Astrocyte (in vitro differentiated cells and primary cell): ENCODE data around the gene DIRAS3.

Source experiments
- CTCF ChIP-seq: IDR thresholded peaks from 2 replicates; pipeline ENCODE4 v1.5.1; 2011; ENCODE audit warnings: low read depth, mild to moderate bottlenecking, inconsistent platforms, low read length, moderate library complexity; ENCODE audit not compliant: insufficient read depth
- EZH2 ChIP-seq: IDR thresholded peaks from 2 replicates; pipeline ENCODE4 v1.6.1; 2012; ENCODE audit warnings: mild to moderate bottlenecking, low read length, inconsistent platforms; ENCODE audit not compliant: insufficient read depth

DNA sequence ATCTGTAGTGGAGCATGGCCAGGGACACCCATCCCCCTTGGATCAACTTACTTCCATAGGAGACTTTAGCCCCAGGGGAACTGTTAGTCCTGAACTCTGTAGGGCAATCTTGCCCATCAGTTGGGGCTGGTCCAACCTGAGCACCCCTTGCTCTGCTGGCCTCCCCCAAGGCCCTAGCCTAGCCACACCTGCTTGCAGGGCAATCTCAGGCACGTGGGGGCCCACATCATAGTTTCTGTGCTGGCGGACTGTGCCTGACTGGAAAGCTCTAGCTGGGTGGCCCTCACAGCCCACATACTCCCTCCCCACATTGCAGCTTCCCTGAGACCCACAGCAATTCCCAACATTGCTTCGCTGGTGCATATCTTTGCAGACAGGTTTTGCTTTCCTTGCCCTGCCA is 6.6 kb upstream of the DIRAS3 start:
- no peak for TF ChIP-seq CTCF
- TF ChIP-seq EZH2 = no peak
